ENCODE measurements around the gene RPL38. TPM values are rescaled to one million over a fixed set of nuclear protein-coding genes. Genes with fewer than 3 reads are reported as not detected.

RPL38 gene
- total and polyA plus RNA-seq, 2 of the 4 experiments (the other 2 are of a cell fraction), result 111 to 527 TPM

- Histone ChIP-seq H4K5ac (ENCODE audit: low read depth, low read length) (no peak overlapping the region), H3K9ac (ENCODE audit: low read depth, low read length) (no peak overlapping the region), H3K14ac (replicated peaks; ENCODE audit: low read depth, low read length) (no peak overlapping the region), H3K27ac (ENCODE audit: insufficient read depth, low read length) (no peak overlapping the region), H3K56ac (ENCODE audit: extremely low read depth, insufficient read depth, low read length) (no peak overlapping the region), H2BK5ac (ENCODE audit: low read depth, low read length, poor library complexity, severe bottlenecking) (no peak overlapping the region), H3K18ac (ENCODE audit: low read depth, low read length) (no peak overlapping the region), H2BK120ac (ENCODE audit: low read depth, low read length) (no peak overlapping the region), H3K9me1 (ENCODE audit: insufficient read depth, low read length) (no peaks in the 10 kb centered on the region), H2AK5ac (ENCODE audit: low read depth, low read length) (no peak overlapping the region), H3K79me1 (ENCODE audit: low read depth in 1 of 2, low read length in 2 of 2) (no peaks in the 10 kb centered on the region), H3K4me3 (ENCODE audit: insufficient read depth, low read depth, low read length) (no peak overlapping the region), H2AK9ac (replicated peaks; ENCODE audit: low read depth, low read length, poor library complexity) (no peak overlapping the region), H2BK15ac (ENCODE audit: low read depth, low read length) (no peak overlapping the region), H3K4me2 (ENCODE audit: low read depth, low read length) (no peak overlapping the region), H3K36me3 (ENCODE audit: control insufficient read depth, insufficient read depth, low read length) (no peaks in the 10 kb centered on the region), H4K20me1 (ENCODE audit: insufficient read depth, low read length) (no peaks in the 10 kb centered on the region), H3K27me3 (ENCODE audit: control insufficient read depth, insufficient read depth, low read length) (no peaks in the 10 kb centered on the region), H3K23ac (ENCODE audit: low read depth, low read length) (no peak overlapping the region), H3K4ac (ENCODE audit: low read depth, low read length) (no peak overlapping the region), H4K8ac (ENCODE audit: low read depth in 2 of 2, low read length in 2 of 2) (no peak overlapping the region), H2AFZ (replicated peaks; ENCODE audit: low read length, poor library complexity) (no peak overlapping the region), H3K9me3 (ENCODE audit: control insufficient read depth, insufficient read depth, low read length) (no peaks in the 10 kb centered on the region), H4K91ac (ENCODE audit: insufficient read depth, low read depth, low read length) (no peak overlapping the region), H2BK20ac (ENCODE audit: low read depth, low read length) (no peak overlapping the region), H3K4me1 (ENCODE audit: control insufficient read depth, insufficient read depth, low read length) (no peaks in the 10 kb centered on the region)
- TF ChIP-seq MXI1 (IDR thresholded peaks at IDR 0.05; ENCODE audit: borderline replicate concordance, low read depth, low read length), result no peak
- no peak for TF ChIP-seq CTCF (conservative IDR thresholded peaks at IDR 0.05; ENCODE audit: low read depth, low read length)
- no peak for TF ChIP-seq BHLHE40 (IDR thresholded peaks at IDR 0.05; ENCODE audit: low read depth, low read length)
- no peak for TF ChIP-seq MAZ (IDR thresholded peaks at IDR 0.05; ENCODE audit: borderline replicate concordance, low read depth, low read length)
- TF ChIP-seq MAFK (IDR thresholded peaks at IDR 0.05; ENCODE audit: low read depth, low read length), result no peak
- no peak for TF ChIP-seq SMC3 (IDR thresholded peaks at IDR 0.05; ENCODE audit: low read depth, low read length)
- no peak for TF ChIP-seq RFX5 (IDR thresholded peaks at IDR 0.05; ENCODE audit: low read depth, low read length)
- TF ChIP-seq, protein P1, sequence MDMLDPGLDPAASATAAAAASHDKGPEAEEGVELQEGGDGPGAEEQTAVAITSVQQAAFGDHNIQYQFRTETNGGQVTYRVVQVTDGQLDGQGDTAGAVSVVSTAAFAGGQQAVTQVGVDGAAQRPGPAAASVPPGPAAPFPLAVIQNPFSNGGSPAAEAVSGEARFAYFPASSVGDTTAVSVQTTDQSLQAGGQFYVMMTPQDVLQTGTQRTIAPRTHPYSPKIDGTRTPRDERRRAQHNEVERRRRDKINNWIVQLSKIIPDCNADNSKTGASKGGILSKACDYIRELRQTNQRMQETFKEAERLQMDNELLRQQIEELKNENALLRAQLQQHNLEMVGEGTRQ (IDR thresholded peaks at IDR 0.05; ENCODE audit: low read depth, low read length), result no peak
- TF ChIP-seq POLR2A (IDR thresholded peaks at IDR 0.05; ENCODE audit: low read depth, low read length), result no peak
- no peak for TF ChIP-seq CHD1 (IDR thresholded peaks at IDR 0.05; ENCODE audit: low read depth, low read length)
- TF ChIP-seq NFE2L2 (IDR thresholded peaks at IDR 0.05; ENCODE audit: low read depth, low read length), result no peak
- TF ChIP-seq RAD21 (IDR thresholded peaks at IDR 0.05; ENCODE audit: low read length), result no peak
- TF ChIP-seq CEBPB (IDR thresholded peaks at IDR 0.05; ENCODE audit: low read depth, low read length), result no peak
- TF ChIP-seq, protein P2, sequence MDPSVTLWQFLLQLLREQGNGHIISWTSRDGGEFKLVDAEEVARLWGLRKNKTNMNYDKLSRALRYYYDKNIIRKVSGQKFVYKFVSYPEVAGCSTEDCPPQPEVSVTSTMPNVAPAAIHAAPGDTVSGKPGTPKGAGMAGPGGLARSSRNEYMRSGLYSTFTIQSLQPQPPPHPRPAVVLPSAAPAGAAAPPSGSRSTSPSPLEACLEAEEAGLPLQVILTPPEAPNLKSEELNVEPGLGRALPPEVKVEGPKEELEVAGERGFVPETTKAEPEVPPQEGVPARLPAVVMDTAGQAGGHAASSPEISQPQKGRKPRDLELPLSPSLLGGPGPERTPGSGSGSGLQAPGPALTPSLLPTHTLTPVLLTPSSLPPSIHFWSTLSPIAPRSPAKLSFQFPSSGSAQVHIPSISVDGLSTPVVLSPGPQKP (IDR thresholded peaks at IDR 0.05; ENCODE audit: borderline replicate concordance, low read depth, low read length), result no peak
- no peak for TF ChIP-seq RCOR1 (IDR thresholded peaks at IDR 0.05; ENCODE audit: insufficient replicate concordance, low read length)
- TF ChIP-seq FOS (IDR thresholded peaks at IDR 0.05; ENCODE audit: low read depth, low read length), result no peak
- in situ Hi-C loops (cut with MboI; ENCODE audit: low sequenced_read_pairs) (no loop called here), intact Hi-C loops (cut with micrococcal nuclease) (no loop called here), dilution Hi-C loops (cut with HindIII; ENCODE audit: low sequenced_read_pairs, unreplicated experiment) (no loop called here)
- WGBS, 2 experiments (ENCODE audit: extremely low coverage in 2 of 2, insufficient read length in 1 of 2), result 91% methylated on average over 5 of the region's 8 CpGs; no CpG with 5 or more reads in 1 of the 2 experiments
- ATAC-seq (ENCODE audit: low read depth), result no peak
- ChIA-PET CTCF (no interaction called here), POLR2A (ENCODE audit: unreplicated experiment) (no interaction called here)
- no peak for DNase-seq
- no TSS peak for BruUV-seq (replicated peaks)
Observed at GRCh38 chr17:74251051-74251450, 47.6 kb downstream of the RPL38 start.
